HG03521 (cell line): ENCODE data around the gene HOXA7.

Source experiments
- ATAC-seq: cut with Tn5 transposase; IDR thresholded peaks from one replicate; pipeline ENCODE4 v1.9.1; 2021; ENCODE audit warnings: mild to moderate bottlenecking, moderate library complexity; ENCODE audit not compliant: unreplicated experiment

Gene HOXA7

GRCh38 chr7:27156508-27156898 lies at the start of gene HOXA7:
Gene HOXA7, minus strand, starts transcription at chr7:27156675. Its CDS starts 130 bp downstream, at chr7:27156545.
- ATAC-seq = no peak

DNA sequence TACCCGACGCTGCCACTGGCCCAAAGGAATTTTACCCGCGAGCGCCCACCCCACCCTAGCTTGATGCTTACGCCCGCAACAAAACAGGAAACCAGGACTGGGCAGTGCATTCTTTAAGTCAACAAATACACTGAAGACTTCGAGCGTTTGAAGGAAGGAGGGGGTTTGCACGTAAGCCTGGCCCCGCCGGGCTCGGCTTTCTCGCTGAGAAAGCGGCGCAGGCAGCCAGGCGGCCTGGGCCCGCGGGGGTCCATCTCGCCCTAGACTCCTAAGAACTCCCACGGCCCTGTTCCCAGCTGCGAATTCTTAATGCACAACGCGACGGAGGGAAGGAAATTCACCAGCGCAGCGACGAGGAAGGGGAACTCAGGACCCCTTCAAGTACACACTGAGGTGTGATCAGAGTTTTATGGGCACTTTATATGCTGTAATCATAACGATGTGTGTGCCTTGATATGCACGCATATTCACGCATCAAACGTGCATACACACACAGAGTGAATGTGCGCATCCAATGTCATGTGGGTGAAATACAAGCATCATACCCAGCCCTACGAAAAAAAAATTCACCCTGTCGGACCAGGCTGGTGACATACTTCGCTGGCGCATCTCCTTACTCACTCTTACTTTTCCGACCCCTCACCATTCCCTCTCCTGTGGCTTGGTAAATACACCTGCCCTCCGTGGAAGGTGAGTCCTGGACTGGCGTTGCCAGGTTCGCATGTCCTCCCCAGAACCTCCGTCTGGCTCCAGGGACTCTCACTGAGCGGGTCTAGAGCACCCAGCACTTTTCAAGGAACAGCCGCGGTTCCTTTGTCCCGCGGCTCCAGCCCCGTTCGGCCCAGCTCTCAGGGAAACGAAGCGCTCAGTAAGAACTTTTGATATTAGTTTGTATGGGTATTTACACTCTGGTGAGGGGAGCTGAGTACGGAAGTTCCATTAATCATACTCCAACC lies 49.1 kb upstream of the HOXA7 start:
- ATAC-seq = no peak

- ATAC-seq = no peak
These were observed 48.4 kb upstream of the HOXA7 start for GRCh38 chr7:27204851-27205322.

- no peak for ATAC-seq
These were observed 47.6 kb upstream of the HOXA7 start for GRCh38 chr7:27203964-27204594.

DNA sequence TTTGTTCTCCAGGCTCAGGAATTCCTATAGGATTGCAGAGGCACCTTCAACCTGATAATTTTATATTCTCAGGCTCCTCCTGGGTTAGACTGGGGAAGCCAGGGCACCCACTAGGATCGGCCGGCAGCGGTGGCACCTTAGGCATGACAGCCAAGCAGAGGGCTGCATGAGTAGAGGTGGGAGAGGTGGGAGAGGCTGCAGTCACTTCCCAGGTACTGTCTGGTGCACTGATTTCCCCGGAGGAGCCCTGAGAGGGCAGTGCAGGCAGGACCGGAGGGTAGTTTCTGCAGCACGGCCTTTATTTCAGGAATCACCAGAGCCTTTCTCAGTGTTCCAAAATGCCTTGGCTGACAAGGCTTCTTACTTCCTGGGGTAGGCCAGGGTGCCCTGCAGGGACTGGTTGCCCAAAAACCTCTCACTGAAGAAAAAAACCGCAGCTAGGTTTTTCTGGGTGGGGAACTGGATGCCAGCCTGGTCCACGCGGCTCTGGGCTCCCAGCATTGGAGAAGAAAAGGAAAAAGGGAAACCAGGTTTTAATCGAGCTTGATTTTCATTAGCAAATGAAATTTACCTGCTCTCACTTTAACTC lies 47.0 kb upstream of the HOXA7 start:
- ATAC-seq = no peak

DNA sequence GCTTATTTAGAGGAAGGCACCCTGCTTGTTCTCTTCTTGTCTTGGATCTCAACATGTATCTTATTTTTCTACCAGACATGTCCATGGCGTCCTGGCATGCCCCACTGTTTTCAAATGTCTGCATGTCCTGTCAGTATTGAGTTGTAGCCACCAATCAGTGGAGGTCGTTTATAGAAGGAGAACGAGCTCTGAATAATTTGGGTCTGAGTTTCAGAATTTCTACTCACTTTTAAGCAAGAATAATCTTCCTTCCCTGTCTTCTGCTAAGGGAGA lies 46.3 kb upstream of the HOXA7 start:
- no peak for ATAC-seq

DNA sequence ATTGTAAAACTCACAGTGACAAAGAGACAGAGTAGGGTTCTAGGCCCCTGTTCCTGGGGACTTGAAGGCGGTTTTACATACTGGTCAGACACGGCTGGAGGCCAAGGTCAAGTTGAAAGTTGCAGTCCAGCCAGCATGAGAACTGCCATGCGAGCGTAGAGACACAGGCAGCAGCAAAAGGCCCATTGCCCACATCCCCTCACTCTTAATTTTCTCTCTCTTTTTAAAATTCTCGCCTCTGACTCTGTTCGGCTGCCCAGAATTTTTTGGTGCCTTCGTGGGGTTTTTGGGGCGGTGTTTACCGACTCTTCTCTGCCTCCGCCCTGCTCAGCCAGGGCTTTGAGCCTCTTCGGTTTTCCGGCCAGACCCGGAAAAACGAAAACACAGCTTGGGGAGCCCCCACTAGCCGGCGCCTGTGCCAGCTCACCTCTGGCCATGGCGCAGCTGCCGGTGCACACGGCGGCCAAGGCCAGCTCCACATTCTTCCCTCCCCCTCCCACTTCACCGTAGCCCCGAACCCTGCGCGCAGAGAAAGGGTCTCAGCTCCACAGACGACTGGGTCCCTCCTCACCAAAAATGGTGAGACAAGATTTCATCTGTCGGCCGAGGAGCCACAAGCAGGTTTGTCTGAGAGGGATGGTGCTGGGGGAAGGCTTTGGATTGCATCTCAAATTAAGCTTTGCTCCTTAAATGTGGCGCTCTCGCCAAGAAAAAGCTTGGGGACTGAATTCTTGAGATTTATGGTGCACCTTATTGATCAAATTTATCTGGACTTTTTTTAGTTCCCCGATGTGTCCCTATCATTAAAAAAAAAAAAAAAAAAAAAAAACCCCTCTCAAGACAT lies 45.8 kb upstream of the HOXA7 start:
- no peak for ATAC-seq

GRCh38 chr7:27201580-27202017 lies 45.1 kb upstream of the HOXA7 start:
- no peak for ATAC-seq

- ATAC-seq = no peak
These were observed 44.5 kb upstream of the HOXA7 start for GRCh38 chr7:27200761-27201579.

DNA sequence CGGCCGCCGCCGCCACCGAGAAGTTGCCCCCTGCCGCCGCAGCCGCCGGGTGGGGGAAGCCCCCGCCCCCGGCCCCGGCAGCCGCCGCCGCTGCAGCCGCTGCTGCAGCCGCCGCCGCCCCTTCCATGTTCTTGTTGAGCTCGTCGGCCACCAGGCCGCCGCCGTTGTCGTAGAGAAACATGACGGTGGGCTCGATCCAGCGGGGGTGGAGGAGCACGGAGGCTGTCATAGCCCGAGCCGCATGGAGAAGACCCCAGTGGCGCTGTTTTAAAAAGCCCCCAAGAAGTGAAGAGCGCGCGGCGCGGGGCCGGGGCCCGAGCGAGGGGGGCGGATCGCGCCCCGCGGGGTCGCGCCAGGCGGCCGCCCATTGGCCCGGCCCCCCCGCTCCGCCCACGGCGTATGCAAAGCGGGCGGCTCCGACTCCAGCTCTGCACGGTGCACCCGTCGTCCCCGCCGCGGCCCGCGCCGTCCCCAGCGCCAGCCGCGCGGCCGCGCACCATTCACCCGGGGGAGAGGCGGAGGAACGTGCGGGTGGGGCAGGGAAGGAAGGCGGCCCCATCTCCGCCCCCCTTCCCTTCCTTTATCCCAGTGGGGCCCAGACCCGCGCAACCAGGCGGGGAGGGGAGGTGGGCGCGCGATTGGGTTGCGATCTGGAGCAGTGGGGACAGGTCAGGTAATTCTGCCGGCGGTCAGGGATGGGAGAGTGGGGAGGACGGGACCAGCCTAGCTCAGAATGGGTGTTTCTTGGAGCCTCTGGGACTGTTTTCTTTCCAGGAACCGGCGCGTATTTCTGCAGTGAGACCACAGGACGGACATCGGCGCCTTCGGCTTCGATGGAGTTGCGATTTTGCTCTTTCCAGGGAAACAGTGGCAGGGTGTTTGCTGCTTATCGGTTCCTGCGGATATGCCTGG lies 43.6 kb upstream of the HOXA7 start, which contains the start of gene HOXA13:
Gene HOXA13 (minus strand): TSS at position 243 of the 912 bp plus-strand sequence. CDS start 14 bp downstream, at position 229.
- peak; percentile 49 for ATAC-seq

- ATAC-seq = peak; percentile 20
These were observed 42.7 kb upstream of the HOXA7 start for GRCh38 chr7:27198871-27199801.

DNA sequence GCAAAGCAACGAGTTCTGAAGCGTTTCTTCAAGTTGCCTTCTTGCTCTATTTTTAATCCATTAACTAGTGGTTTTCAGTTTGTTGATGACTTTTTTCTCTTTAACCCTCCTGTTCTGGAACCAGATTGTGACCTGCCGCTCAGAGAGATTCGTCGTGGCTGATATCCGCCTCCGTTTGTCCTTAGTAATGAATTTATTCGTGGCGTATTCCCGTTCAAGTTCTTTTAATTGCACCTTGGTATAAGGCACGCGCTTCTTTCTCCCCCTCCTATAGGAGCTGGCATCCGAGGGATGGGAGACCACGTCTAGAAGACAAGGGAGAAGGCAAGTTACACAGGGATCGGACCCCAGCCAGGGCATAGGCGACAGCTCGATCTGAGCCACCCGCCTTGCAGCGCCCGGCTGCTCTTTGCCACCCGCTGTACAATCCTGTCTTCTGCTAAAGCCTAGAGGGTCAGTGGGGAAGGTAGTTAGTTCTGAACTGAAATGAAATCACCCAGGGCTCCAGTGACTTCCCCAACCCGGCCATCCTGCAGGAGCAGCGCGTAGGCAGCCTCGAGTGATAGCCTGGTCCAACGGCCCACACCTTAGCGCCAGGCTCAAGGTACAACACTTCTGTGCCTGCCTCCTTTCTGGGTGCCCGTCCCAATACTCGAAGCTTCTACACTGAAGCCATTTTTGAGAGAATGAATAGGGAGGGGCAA lies 41.8 kb upstream of the HOXA7 start:
- no peak for ATAC-seq

GRCh38 chr7:27197137-27198042 lies 40.9 kb upstream of the HOXA7 start:
- no peak for ATAC-seq

- ATAC-seq = no peak
These were observed 39.9 kb upstream of the HOXA7 start for GRCh38 chr7:27196287-27196767.

DNA sequence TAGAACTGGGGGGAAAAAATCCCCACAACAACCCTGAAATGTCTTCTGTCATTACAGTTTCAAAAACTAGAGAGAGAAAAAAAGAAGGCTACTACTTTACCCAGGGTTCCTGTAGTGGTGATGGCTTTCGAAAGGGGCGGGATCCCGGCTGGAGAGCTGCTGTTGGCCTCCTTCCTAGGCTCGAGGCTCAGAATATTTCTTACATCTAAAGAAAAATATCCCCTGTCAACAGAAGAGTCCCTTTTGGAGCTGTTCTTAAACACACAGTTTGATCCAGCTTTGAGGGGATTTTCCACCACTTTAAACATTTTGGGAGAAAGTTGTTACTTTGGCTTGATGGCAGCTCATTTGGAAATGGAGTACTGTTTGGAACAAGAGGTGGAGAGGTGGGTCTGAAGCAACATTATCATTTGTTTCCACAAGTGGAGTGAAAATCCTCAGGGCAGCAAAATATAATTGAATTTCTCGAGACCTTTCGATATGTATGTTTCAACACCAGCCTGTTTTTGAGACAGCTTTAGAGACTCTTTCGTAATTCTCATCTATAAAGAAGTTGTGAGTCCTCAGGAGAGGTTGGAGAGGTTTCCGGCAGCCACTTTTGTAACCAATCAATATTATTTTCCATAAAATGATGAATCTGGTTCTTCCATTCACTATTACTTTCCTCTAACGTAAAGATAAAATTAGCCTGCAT lies 38.4 kb upstream of the HOXA7 start:
- ATAC-seq = no peak

DNA sequence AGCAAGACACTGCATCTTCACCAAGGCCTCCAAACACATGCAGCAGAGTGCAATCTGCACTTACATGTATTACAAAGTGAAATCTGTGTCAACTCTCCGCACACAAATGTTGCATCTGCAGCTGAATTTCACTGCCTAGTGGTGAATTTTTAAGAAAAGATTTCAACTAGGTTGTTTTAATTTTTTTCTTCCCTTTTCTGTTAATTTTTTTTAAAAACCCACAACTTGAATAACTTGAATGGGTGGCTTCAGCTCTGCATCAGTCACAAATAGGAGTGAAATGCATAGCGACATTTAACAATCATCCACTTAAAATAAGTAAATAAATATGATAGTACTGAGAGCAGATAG lies 37.5 kb upstream of the HOXA7 start:
- no peak for ATAC-seq
